Parietal lobe (tissue), 1 donor: Measurements from ENCODE around the gene DPH5. TPM values are rescaled to one million over a fixed set of nuclear protein-coding genes. Genes with fewer than 3 reads are reported as not detected.

ENCODE experiments used
- total RNA-seq: library from RNA; depleted of rRNA; stranded (reverse); fragments of >200 nt; gene quantifications from one replicate; pipeline ENCODE4 v1.2.3, GENCODE V29; 2014

Gene DPH5
- 31.9 TPM for total RNA-seq

GRCh38 chr1:101025657-101026429 is at the start of gene DPH5:
TSS of gene DPH5 (minus strand) at chr1:101025784. CDS start at chr1:101025443, 341 bp downstream.

Other genes starting within 250 kb of the DPH5 start
- gene EXTL2, start 130.9 kb downstream of the DPH5 start, total RNA-seq = 35.7 TPM
- 26.9 TPM for gene SLC30A7, start 129.7 kb downstream of the DPH5 start, total RNA-seq
- gene S1PR1, start 211.2 kb upstream of the DPH5 start, total RNA-seq = 16.0 TPM